Ishikawa (cell line): ENCODE data around the gene NKRF.

Experiments
- CEBPB ChIP-seq: IDR thresholded peaks from 2 replicates; pipeline ENCODE4 v1.6.1; 2012
- CREB1 ChIP-seq: IDR thresholded peaks from 2 replicates; pipeline ENCODE4 v1.6.1; 2012; ENCODE audit warnings: low read depth
- EGR1 ChIP-seq: IDR thresholded peaks from 2 replicates; pipeline ENCODE4 v1.6.1; 2012
- EP300 ChIP-seq: IDR thresholded peaks from 2 replicates; pipeline ENCODE4 v1.6.1; 2012; ENCODE audit warnings: borderline replicate concordance
- FOXM1 ChIP-seq: IDR thresholded peaks from 2 replicates; pipeline ENCODE4 v1.6.1; 2012; ENCODE audit warnings: low read depth, borderline replicate concordance
- NFIC ChIP-seq: IDR thresholded peaks from 2 replicates; pipeline ENCODE4 v1.6.1; 2012
- RAD21 ChIP-seq: IDR thresholded peaks from 2 replicates; pipeline ENCODE4 v1.6.1; 2012; ENCODE audit warnings: low read depth
- TAF1 ChIP-seq: IDR thresholded peaks from 2 replicates; pipeline ENCODE4 v1.6.1; 2012; ENCODE audit warnings: low read depth, mild to moderate bottlenecking
- TCF12 ChIP-seq: IDR thresholded peaks from 2 replicates; pipeline ENCODE4 v1.6.1; 2012; ENCODE audit warnings: low read depth
- TEAD4 ChIP-seq: IDR thresholded peaks from 2 replicates; pipeline ENCODE4 v1.6.1; 2012
- YY1 ChIP-seq: IDR thresholded peaks from 2 replicates; pipeline ENCODE4 v1.6.1; 2012; ENCODE audit warnings: low read depth
- ZBTB7A ChIP-seq: IDR thresholded peaks from 2 replicates; pipeline ENCODE4 v1.6.1; 2012; ENCODE audit warnings: low read depth
- TF ChIP-seq, protein P1 (sequence below): IDR thresholded peaks from 2 replicates; pipeline ENCODE4 v1.6.1; 2012; ENCODE audit warnings: low read depth, mild to moderate bottlenecking
- TF ChIP-seq, protein P2 (sequence below): IDR thresholded peaks from 2 replicates; pipeline ENCODE4 v1.6.1; 2012
- TF ChIP-seq, protein P3 (sequence below): IDR thresholded peaks from 2 replicates; pipeline ENCODE4 v1.6.1; 2012

The NKRF gene

DNA sequence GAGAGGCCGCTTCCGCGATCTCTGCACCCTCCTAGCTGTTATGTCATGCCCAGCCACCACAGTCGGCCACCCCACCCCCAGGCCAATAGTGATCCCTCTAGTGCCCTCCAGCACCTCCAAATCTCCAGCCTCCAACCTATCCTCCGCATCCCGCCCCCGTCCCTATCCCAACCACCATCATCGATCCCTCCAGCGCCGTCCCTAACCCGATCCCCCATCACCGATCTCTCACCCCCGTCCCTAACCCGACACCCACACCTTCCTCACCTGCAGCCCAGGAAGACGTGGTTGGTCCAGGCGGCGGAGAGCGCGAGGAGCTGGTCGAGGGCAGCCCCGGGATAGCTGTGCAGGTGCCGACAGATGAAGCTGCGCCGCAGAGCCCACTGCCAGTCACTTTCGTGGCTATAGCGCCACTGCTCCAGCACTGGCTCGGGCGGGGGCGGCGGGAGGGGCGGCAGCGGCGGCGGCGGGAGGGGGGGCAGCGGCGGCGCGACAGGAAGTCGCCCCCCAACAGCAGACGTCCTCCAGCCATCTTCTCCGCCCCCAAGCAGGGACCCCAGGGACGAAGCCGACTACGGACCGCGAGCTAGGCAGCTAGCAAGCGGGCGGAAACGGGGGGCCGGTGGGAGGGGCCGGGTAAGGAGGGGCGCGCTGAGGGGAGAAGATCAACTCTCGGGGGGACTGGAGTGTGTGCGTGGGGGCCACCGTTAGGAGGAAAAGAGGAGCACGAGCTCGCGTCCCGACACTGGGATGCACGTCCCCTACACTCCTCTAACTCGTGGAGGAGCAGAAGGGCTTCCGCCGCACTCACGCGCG is 552 bp downstream of the NKRF start:
- no peak for TF ChIP-seq FOXM1
- TF ChIP-seq NFIC = no peak
- no peak for TF ChIP-seq CEBPB
- no peak for TF ChIP-seq CREB1
- TF ChIP-seq, protein P1, sequence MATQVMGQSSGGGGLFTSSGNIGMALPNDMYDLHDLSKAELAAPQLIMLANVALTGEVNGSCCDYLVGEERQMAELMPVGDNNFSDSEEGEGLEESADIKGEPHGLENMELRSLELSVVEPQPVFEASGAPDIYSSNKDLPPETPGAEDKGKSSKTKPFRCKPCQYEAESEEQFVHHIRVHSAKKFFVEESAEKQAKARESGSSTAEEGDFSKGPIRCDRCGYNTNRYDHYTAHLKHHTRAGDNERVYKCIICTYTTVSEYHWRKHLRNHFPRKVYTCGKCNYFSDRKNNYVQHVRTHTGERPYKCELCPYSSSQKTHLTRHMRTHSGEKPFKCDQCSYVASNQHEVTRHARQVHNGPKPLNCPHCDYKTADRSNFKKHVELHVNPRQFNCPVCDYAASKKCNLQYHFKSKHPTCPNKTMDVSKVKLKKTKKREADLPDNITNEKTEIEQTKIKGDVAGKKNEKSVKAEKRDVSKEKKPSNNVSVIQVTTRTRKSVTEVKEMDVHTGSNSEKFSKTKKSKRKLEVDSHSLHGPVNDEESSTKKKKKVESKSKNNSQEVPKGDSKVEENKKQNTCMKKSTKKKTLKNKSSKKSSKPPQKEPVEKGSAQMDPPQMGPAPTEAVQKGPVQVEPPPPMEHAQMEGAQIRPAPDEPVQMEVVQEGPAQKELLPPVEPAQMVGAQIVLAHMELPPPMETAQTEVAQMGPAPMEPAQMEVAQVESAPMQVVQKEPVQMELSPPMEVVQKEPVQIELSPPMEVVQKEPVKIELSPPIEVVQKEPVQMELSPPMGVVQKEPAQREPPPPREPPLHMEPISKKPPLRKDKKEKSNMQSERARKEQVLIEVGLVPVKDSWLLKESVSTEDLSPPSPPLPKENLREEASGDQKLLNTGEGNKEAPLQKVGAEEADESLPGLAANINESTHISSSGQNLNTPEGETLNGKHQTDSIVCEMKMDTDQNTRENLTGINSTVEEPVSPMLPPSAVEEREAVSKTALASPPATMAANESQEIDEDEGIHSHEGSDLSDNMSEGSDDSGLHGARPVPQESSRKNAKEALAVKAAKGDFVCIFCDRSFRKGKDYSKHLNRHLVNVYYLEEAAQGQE = no peak
- TF ChIP-seq TAF1 = no peak
- TF ChIP-seq TEAD4 = no peak
- TF ChIP-seq, protein P2, sequence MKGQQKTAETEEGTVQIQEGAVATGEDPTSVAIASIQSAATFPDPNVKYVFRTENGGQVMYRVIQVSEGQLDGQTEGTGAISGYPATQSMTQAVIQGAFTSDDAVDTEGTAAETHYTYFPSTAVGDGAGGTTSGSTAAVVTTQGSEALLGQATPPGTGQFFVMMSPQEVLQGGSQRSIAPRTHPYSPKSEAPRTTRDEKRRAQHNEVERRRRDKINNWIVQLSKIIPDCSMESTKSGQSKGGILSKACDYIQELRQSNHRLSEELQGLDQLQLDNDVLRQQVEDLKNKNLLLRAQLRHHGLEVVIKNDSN = no peak
- no peak for TF ChIP-seq ZBTB7A
- TF ChIP-seq, protein P3, sequence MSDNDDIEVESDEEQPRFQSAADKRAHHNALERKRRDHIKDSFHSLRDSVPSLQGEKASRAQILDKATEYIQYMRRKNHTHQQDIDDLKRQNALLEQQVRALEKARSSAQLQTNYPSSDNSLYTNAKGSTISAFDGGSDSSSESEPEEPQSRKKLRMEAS = no peak
- TF ChIP-seq EGR1 = no peak
- TF ChIP-seq YY1 = no peak

DNA sequence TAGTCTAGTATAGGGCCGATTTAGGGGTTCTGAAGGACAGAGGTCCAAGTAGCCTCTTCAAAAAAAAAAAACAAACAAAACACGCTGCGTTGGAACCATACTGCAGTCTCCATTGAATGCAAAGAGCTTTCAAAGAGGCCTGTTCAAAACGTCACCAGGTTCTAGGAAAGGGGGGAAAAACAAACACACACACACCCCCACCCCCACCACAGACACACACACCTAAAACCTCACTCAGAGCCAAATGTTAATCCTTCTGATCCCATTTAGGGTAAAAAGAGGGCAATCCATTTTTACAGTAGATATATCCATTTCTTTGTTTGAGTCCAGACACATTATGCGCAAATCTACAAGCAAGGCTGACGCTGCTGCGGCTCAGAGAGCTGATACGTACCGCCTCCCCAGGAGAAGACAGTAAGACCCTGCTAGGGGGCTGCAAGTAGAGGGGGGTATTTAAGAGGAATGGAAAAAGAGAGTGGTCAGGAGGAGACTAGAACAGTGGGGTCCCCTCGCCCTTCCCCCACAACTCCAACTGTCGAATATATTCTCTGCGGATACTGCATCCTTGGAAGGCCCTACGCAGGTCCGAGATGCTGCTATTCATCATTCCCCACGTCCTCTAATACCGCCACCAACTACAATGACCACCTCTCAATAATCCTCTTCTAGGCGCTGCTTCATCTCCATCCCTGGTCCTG is 1.3 kb downstream of the NKRF start:
- TF ChIP-seq, protein P1 = no peak
- TF ChIP-seq ZBTB7A = no peak
- TF ChIP-seq NFIC = no peak
- TF ChIP-seq FOXM1 = no peak
- TF ChIP-seq EP300 = no peak
- TF ChIP-seq, protein P2 = no peak
- no peak for TF ChIP-seq TEAD4
- no peak for TF ChIP-seq EGR1
- TF ChIP-seq CREB1 = no peak
- no peak for TF ChIP-seq CEBPB
- no peak for TF ChIP-seq YY1
- TF ChIP-seq, protein P3 = no peak
- TF ChIP-seq RAD21 = no peak
- TF ChIP-seq TCF12 = no peak
- TF ChIP-seq TAF1 = no peak

DNA sequence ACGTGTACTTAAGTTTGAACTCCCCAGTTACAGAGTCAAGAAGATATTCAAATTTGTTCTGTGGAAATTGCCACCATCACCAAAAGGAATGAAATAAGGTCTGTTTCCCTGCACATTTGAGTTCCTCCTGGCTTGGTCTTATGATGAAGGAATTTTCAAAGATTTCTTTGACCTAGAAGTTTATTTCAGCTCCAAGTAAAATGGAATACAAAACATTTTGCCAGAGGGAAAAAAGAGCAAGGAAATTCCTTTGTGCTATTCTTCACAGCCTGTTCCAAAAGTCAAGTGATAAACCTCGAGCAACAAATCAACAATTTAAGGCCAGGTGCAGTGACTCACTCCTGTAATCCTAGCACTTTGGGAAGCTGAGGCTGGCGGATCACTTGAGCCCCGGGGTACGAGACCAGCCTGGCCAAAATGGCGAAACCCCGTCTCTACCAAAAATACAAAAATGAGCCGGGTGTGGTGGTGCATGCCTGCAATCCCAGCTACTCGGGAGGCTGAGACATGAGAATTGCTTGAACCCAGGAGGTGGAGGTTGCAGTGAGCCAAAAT is 3.4 kb downstream of the NKRF start:
- TF ChIP-seq, protein P2 = no peak
- TF ChIP-seq FOXM1 (no peak), ZBTB7A (no peak), CREB1 (no peak), EP300 (no peak), TEAD4 (no peak), RAD21 (no peak), CEBPB (no peak), TAF1 (no peak), NFIC (no peak), TCF12 (no peak), YY1 (no peak), EGR1 (no peak)
- TF ChIP-seq, protein P3 = no peak
- TF ChIP-seq, protein P1 = no peak
